Lung (tissue), 12 donors: ENCODE results near the gene LY6G5B. TPM values are rescaled to one million over a fixed set of nuclear protein-coding genes. Genes with fewer than 3 reads are reported as not detected.

Experiments
- ATAC-seq: fragments of 200-7000 bp; cut with Tn5 transposase; one replicate; pipeline ENCODE4 v1.9.1; 2020; ENCODE audit warnings: moderate number of reproducible peaks; ENCODE audit not compliant: insufficient read depth, low FRiP score
- DNase-seq, 3 donors: peaks; one replicate each; pipeline ENCODE4 v3.0.0-alpha.2; 2013 to 2017
- H3K27ac ChIP-seq, 2 donors: one replicate each; pipeline ENCODE4 v1.5.1; 2013; ENCODE audit warnings: mild to moderate bottlenecking in 2 of 2, moderate library complexity in 2 of 2, control low read depth in 1 of 2, inconsistent platforms in 1 of 2, low read depth in 1 of 2, low read length in 1 of 2
- H3K27me3 ChIP-seq, 3 donors: one replicate each; pipeline ENCODE4 v1.5.1; 2013; ENCODE audit warnings: low read length in 2 of 3; ENCODE audit not compliant: control insufficient read depth in 3 of 3, insufficient read depth in 3 of 3
- H3K36me3 ChIP-seq, 4 donors: one replicate each; pipeline ENCODE4 v1.5.1; 2013; ENCODE audit warnings: low read length in 4 of 4, mild to moderate bottlenecking in 1 of 4, moderate library complexity in 1 of 4; ENCODE audit not compliant: control insufficient read depth in 4 of 4, insufficient read depth in 4 of 4
- H3K4me1 ChIP-seq, 5 donors: one replicate each; pipeline ENCODE4 v1.5.1; 2013; ENCODE audit warnings: low read length in 5 of 5, mild to moderate bottlenecking in 2 of 5, moderate library complexity in 1 of 5; ENCODE audit not compliant: control insufficient read depth in 5 of 5, insufficient read depth in 5 of 5
- H3K4me3 ChIP-seq: one replicate; pipeline ENCODE4 v1.5.1; 2013; ENCODE audit warnings: mild to moderate bottlenecking, control low read depth, moderate library complexity
- H3K9ac ChIP-seq, 2 donors: one replicate each; pipeline ENCODE4 v1.5.1; 2013; ENCODE audit warnings: low read length in 2 of 2, control low read depth in 1 of 2; ENCODE audit not compliant: insufficient read depth in 1 of 2
- H3K9me3 ChIP-seq, 4 donors: one replicate each; pipeline ENCODE4 v1.5.1; 2013; ENCODE audit warnings: low read length in 3 of 4, mild to moderate bottlenecking in 1 of 4, moderate library complexity in 1 of 4; ENCODE audit not compliant: control insufficient read depth in 4 of 4, insufficient read depth in 3 of 4
- WGBS, 2 donors: extraction: QIAGEN DNeasy Blood & Tissue Kit; methylation state at CpG; one replicate each; pipeline ENCODE4 v1.1.7; 2013; 5-methylcytosine and 5-hydroxymethylcytosine counted together
- polyA plus RNA-seq, 2 donors: library from polyadenylated mRNA; stranded (reverse); fragments of 200-250 nt; gene quantifications; one replicate each; pipeline ENCODE4 v1.2.1, GENCODE V29; 2013
- total RNA-seq, 2 donors: library from RNA; depleted of rRNA in 1 of 2; stranded (reverse); fragments of >200 nt in 1 of 2; gene quantifications; one replicate each; pipeline ENCODE4 v1.2.1, GENCODE V29; 2014 to 2021
- TF ChIP-seq, protein P1 (sequence below): IDR thresholded peaks from 2 replicates; pipeline ENCODE4 v1.5.1; 2012; ENCODE audit warnings: mild to moderate bottlenecking; ENCODE audit errors: control extremely low read depth, extremely low read depth
- donor health status: control.
- donor health status: control.
- donor health status: Bipolar disorder and iron deficiency.
- donor health status: healthy.
- donor health status: DM: yes; HTN: yes; CAD: no.

The LY6G5B gene
- total and polyA plus RNA-seq, 4 donors = 5.7 to 13.7 (median 8.2) TPM

DNA sequence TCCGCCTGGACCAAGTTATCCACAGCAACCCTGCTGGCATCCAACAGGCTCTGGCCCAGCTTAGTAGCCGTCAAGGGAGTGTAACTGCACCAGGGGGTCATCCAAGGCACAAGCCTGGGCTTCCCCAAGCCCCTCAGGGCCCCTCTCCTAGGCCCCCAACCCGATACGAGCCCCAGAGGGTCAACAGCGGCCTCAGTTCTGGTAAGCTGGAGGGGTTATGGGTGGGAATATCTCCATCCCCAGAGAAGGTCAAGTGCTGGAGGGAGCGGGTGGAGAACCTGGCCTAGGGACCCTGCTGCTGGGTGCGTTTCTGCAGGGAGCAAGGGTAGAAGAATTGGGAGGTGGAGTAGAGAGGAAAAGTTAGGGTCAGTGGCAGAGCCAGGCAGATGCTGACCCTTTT, 36.3 kb upstream of the LY6G5B start:
- Histone ChIP-seq H3K4me3 (no peak overlapping the region), H3K4me1 (no peaks in the 10 kb centered on the region), H3K36me3 (peaks cover 55 to 83% (median 63%) of the 10 kb centered on the region in 4 donors), H3K9me3 (no peaks in the 10 kb centered on the region), H3K27ac (no peak overlapping the region), H3K27me3 (no peaks in the 10 kb centered on the region), H3K9ac (no peak overlapping the region)
- no peak for ATAC-seq
- WGBS, 2 donors = 93 to 98% methylated on average over 7 of the region's 7 CpGs
- TF ChIP-seq, protein P1, sequence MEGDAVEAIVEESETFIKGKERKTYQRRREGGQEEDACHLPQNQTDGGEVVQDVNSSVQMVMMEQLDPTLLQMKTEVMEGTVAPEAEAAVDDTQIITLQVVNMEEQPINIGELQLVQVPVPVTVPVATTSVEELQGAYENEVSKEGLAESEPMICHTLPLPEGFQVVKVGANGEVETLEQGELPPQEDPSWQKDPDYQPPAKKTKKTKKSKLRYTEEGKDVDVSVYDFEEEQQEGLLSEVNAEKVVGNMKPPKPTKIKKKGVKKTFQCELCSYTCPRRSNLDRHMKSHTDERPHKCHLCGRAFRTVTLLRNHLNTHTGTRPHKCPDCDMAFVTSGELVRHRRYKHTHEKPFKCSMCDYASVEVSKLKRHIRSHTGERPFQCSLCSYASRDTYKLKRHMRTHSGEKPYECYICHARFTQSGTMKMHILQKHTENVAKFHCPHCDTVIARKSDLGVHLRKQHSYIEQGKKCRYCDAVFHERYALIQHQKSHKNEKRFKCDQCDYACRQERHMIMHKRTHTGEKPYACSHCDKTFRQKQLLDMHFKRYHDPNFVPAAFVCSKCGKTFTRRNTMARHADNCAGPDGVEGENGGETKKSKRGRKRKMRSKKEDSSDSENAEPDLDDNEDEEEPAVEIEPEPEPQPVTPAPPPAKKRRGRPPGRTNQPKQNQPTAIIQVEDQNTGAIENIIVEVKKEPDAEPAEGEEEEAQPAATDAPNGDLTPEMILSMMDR = no peak
- DNase-seq = no peak

- peaks cover 50 to 82% (median 60%) of the 10 kb centered on the region in 4 donors for H3K36me3 ChIP-seq
- 94 to 97% methylated on average over 3 of the region's 3 CpGs for WGBS, 2 donors
- TF ChIP-seq, protein P1 = no peak
- H3K9me3 ChIP-seq = no peaks in the 10 kb centered on the region
- ATAC-seq = no peak
- no peak overlapping the region for H3K27ac ChIP-seq
- no peak for DNase-seq
- no peak overlapping the region for H3K4me3 ChIP-seq
- no peaks in the 10 kb centered on the region for H3K27me3 ChIP-seq
- no peak overlapping the region for H3K9ac ChIP-seq
- H3K4me1 ChIP-seq = no peaks in the 10 kb centered on the region
Observed at GRCh38 chr6:31634131-31634530, 35.6 kb upstream of the LY6G5B start.

GRCh38 chr6:31634969-31635575, 34.7 kb upstream of the LY6G5B start:
- ATAC-seq (no peak), DNase-seq (no peak)
- 87 to 90% methylated on average over 11 of the region's 11 CpGs for WGBS, 2 donors
- no peaks in the 10 kb centered on the region for H3K4me1 ChIP-seq
- no peak overlapping the region for H3K4me3 ChIP-seq
- H3K27ac ChIP-seq = no peak overlapping the region
- H3K36me3 ChIP-seq = peaks cover 55 to 83% (median 61%) of the 10 kb centered on the region in 4 donors
- TF ChIP-seq, protein P1 = no peak
- no peak overlapping the region for H3K9ac ChIP-seq
- H3K27me3 ChIP-seq = no peaks in the 10 kb centered on the region
- H3K9me3 ChIP-seq = no peaks in the 10 kb centered on the region
